NB4 (cell line): Measurements from ENCODE around the gene STX8.

Experiments
- CTCF ChIP-seq: IDR thresholded peaks from one replicate; pipeline ENCODE4 v1.5.1; 2012; ENCODE audit warnings: low read depth, low read length
- MAX ChIP-seq: IDR thresholded peaks from 2 replicates; pipeline ENCODE4 v1.6.1; 2011; ENCODE audit warnings: low read depth, low read length
- MYC ChIP-seq: IDR thresholded peaks from 2 replicates; pipeline ENCODE4 v1.6.1; 2011; ENCODE audit warnings: low read depth, low read length
- POLR2A ChIP-seq: IDR thresholded peaks from 2 replicates; pipeline ENCODE4 v1.6.1; 2011; ENCODE audit warnings: mild to moderate bottlenecking; ENCODE audit not compliant: insufficient read length; ENCODE audit errors: extremely low read depth

- TF ChIP-seq POLR2A = no peak
- no peak for TF ChIP-seq CTCF
- no peak for TF ChIP-seq MAX
- no peak for TF ChIP-seq MYC
These were observed 295.7 kb downstream of the STX8 start for GRCh38 chr17:9279893-9280292.
